CD4-positive, alpha-beta memory T cell (primary cell): ENCODE measurements around the gene CMTM1. TPM values are rescaled to one million over a fixed set of nuclear protein-coding genes. Genes with fewer than 3 reads are reported as not detected.

Experiments
- CTCF ChIA-PET: fragments of 350-600 bp; sonication (Branson Sonifier 250); formaldehyde crosslinking; loops from one replicate; lab custom pipeline; 2021; ENCODE audit warnings: inconsistent platforms; ENCODE audit not compliant: partially characterized antibody; lab: Charles Lee
- POLR2A ChIA-PET: fragments of 350-600 bp; sonication (Branson Sonifier 250); formaldehyde crosslinking; loops from one replicate; lab custom pipeline; 2021; ENCODE audit not compliant: partially characterized antibody; lab: Charles Lee
- DNase-seq, 5 donors: peaks; one replicate each; pipeline versions ENCODE4 v3.0.0 to v3.0.0-alpha.2; 2020 to 2022; ENCODE audit warnings: mixed read lengths in 1 of 5
- H3K27ac ChIP-seq: one replicate; pipeline ENCODE4 v1.7.0; 2013; ENCODE audit warnings: low read depth, low read length
- H3K27me3 ChIP-seq: 2 replicates; pipeline ENCODE4 v1.7.0; 2013; ENCODE audit warnings: mild to moderate bottlenecking, low read length, moderate library complexity; ENCODE audit not compliant: insufficient read depth
- H3K36me3 ChIP-seq: 2 replicates; pipeline ENCODE4 v1.7.0; 2013; ENCODE audit warnings: mild to moderate bottlenecking, low read length, moderate library complexity; ENCODE audit not compliant: insufficient read depth
- H3K4me1 ChIP-seq: 2 replicates; pipeline ENCODE4 v1.7.0; 2013; ENCODE audit warnings: mild to moderate bottlenecking, low read length, moderate library complexity; ENCODE audit not compliant: insufficient read depth
- H3K4me3 ChIP-seq, 2 donors: one replicate each; pipeline ENCODE4 v1.7.0; 2013; ENCODE audit warnings: low read length in 2 of 2, mild to moderate bottlenecking in 1 of 2
- H3K9me3 ChIP-seq, 2 donors: one replicate each; pipeline ENCODE4 v1.7.0; 2013; ENCODE audit warnings: low read length in 2 of 2, control low read depth in 1 of 2; ENCODE audit not compliant: control insufficient read depth in 1 of 2
- H3K27ac Mint-ChIP-seq, 7 donors: one replicate each; pipeline ENCODE4 v1.8.0; 2020 to 2021; ENCODE audit warnings: mixed read lengths in 7 of 7, mild to moderate bottlenecking in 6 of 7, inconsistent platforms in 3 of 7, moderate library complexity in 3 of 7
- H3K27me3 Mint-ChIP-seq, 2 donors: one replicate each; pipeline ENCODE4 v1.8.0; 2020 to 2021; ENCODE audit warnings: mixed read lengths in 2 of 2
- H3K36me3 Mint-ChIP-seq, 2 donors: one replicate each; pipeline ENCODE4 v1.8.0; 2020 to 2021; ENCODE audit warnings: mixed read lengths in 2 of 2, inconsistent platforms in 1 of 2, mild to moderate bottlenecking in 1 of 2
- H3K4me1 Mint-ChIP-seq, 4 donors: one replicate each; pipeline ENCODE4 v1.8.0; 2020 to 2021; ENCODE audit warnings: mixed read lengths in 4 of 4, mild to moderate bottlenecking in 1 of 4
- H3K4me3 Mint-ChIP-seq, 8 donors: one replicate each; pipeline ENCODE4 v1.8.0; 2020 to 2021; ENCODE audit warnings: mixed read lengths in 8 of 8, mild to moderate bottlenecking in 7 of 8, moderate library complexity in 6 of 8, inconsistent platforms in 3 of 8
- H3K9me3 Mint-ChIP-seq, 8 donors: one replicate each; pipeline ENCODE4 v1.8.0; 2020 to 2021; ENCODE audit warnings: mixed read lengths in 8 of 8, mild to moderate bottlenecking in 5 of 8, inconsistent platforms in 3 of 8, moderate library complexity in 1 of 8
- intact Hi-C: fragments of 100-400 bp; cut with micrococcal nuclease; formaldehyde crosslinking; loops from one replicate; pipeline ENCODE4 v1.15.1; 2023
- polyA plus RNA-seq, 2 donors: library from polyadenylated mRNA; unstranded; fragments of 300-500 nt; fragmentation: Illumina TruSeq; gene quantifications; one replicate each; pipeline ENCODE4 v1.2.3, GENCODE V29; 2021
- total RNA-seq, 2 experiments: library from RNA; stranded (reverse); gene quantifications; one replicate each; pipeline ENCODE4 v1.2.3, GENCODE V29; 2021

The CMTM1 gene
- total and polyA plus RNA-seq, 4 experiments from 2014 or later: 0.80 to 13.4 (median 6.9) TPM

DNA sequence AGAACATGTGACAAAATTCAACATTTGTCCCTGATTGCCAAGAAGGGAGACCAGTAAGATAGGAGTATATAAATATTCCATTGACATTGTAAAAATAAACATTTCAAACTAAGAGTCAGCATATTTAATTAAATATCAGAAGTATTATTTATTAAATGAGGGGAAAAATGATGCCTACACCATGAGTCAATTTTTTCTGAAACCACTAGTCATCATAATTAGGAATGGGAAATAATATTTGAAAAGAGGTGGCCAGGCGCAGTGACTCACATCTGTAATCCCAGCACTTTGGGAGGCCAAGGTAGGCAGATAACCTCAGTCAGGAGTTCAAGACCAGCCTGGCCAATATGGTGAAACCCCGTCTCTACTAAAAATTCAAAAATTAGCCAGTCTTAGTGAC, 2.1 kb downstream of the CMTM1 start:
- ChIA-PET POLR2A (no interaction called here), CTCF (interaction anchor here (0.9 kb wide), 1 partner anchor 21 kb away, joined by 3 read pairs; no protein-coding TSS in a partner anchor)
- Histone ChIP-seq H3K27ac (no peak overlapping the region), H3K4me1 (peaks cover 13% of the 10 kb centered on the region), H3K36me3 (peaks cover 23% of the 10 kb centered on the region), H3K27me3 (no peaks in the 10 kb centered on the region), H3K4me3 (no peak overlapping the region), H3K9me3 (no peaks in the 10 kb centered on the region)
- Mint-ChIP-seq H3K4me1 (peaks cover 8 to 31% (median 16%) of the 10 kb centered on the region in 4 donors), H3K4me3 (no peak overlapping the region), H3K9me3 (no peaks in the 10 kb centered on the region), H3K27ac (no peak overlapping the region), H3K27me3 (no peaks in the 10 kb centered on the region), H3K36me3 (peaks cover 32 to 37% of the 10 kb centered on the region in 2 donors)
- intact Hi-C loops: no loop called here
- DNase-seq: no peak

DNA sequence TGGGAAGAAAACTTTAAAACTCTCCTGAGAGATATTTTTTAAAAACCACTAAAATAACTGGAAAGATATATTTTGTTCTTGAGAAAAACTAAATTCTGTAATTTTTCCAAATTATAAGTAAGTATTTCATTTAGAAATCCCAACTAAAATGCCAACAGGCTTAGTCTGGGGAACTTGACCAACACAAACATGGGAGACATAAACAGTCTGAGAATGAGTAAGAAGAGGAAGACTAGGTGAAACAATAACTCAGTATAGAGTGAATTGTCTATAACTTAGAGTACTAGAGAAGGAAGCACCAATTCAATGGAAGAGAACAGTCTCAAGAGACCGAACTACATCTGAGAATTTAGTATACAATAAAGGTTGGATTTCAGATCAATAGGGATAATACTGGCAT, 2.9 kb downstream of the CMTM1 start:
- intact Hi-C loops: no loop called here
- Histone ChIP-seq H3K36me3 (peaks cover 19% of the 10 kb centered on the region), H3K4me3 (no peak overlapping the region), H3K27me3 (no peaks in the 10 kb centered on the region), H3K27ac (no peak overlapping the region), H3K4me1 (peaks cover 6% of the 10 kb centered on the region), H3K9me3 (no peaks in the 10 kb centered on the region)
- Mint-ChIP-seq H3K9me3 (no peaks in the 10 kb centered on the region), H3K4me1 (peaks cover 2 to 23% (median 10%) of the 10 kb centered on the region in 4 donors), H3K27ac (peak overlapping the region in 2 of 7 donors; percentile 1 to 16), H3K4me3 (no peak overlapping the region), H3K36me3 (peaks cover 31 to 32% of the 10 kb centered on the region in 2 donors), H3K27me3 (no peaks in the 10 kb centered on the region)
- ChIA-PET POLR2A (interaction anchor here (1.0 kb wide), 1 partner anchor 21 kb away, joined by 3 read pairs; no protein-coding TSS in a partner anchor), CTCF (interaction anchor here (0.9 to 1.2 kb wide), 4 partner anchors 13 to 261 kb away, joined by 3 read pairs; partner anchors contain the start of gene NAE1)
- no peak for DNase-seq

DNA sequence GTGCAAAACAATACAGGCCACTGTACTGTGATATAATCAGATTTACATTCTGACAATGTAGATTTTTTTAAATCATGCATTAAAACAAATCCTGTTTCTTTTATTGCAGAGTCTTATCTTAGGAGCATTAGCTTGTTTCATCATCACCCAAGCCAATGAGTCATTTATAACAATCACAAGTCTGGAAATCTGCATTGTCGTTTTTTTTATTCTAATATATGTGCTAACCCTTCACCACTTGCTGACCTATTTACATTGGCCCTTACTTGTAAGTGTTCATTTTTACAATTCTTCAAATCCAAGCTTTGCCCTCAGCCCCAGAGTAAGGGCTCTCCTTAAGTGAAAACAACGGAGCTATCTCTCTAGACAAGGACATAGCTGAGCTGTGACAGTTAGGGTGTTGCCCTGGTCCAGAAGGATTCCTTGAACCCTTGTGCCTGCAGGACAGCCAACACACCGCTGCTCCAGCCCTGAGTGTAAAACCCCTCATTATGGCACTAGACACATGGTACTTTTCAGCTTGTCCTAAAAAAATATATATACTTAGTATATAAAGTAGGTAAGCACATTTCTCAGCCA, 3.7 kb downstream of the CMTM1 start:
- H3K27me3 ChIP-seq: no peaks in the 10 kb centered on the region
- peaks cover 14% of the 10 kb centered on the region for H3K36me3 ChIP-seq
- H3K4me3 ChIP-seq: no peak overlapping the region
- H3K4me1 ChIP-seq: peaks cover 2% of the 10 kb centered on the region
- Mint-ChIP-seq H3K9me3 (no peaks in the 10 kb centered on the region), H3K4me1 (peaks cover under 1 to 20% (median 10%) of the 10 kb centered on the region in 4 donors), H3K4me3 (no peak overlapping the region), H3K27me3 (no peaks in the 10 kb centered on the region), H3K27ac (peak overlapping the region in 2 of 7 donors; percentile 16 to 46), H3K36me3 (peaks cover 27 to 29% of the 10 kb centered on the region in 2 donors)
- H3K27ac ChIP-seq: no peak overlapping the region
- ChIA-PET POLR2A (interaction anchor here (1.0 kb wide), 1 partner anchor 20 kb away, joined by 3 read pairs; no protein-coding TSS in a partner anchor), CTCF (interaction anchor here (1.0 to 4.1 kb wide), 7 partner anchors 7 to 261 kb away, joined by 3 to 21 read pairs (median 3); partner anchors contain the start of genes CMTM2 and NAE1)
- H3K9me3 ChIP-seq: no peaks in the 10 kb centered on the region
- intact Hi-C loops: no loop called here
- DNase-seq: no peak

DNA sequence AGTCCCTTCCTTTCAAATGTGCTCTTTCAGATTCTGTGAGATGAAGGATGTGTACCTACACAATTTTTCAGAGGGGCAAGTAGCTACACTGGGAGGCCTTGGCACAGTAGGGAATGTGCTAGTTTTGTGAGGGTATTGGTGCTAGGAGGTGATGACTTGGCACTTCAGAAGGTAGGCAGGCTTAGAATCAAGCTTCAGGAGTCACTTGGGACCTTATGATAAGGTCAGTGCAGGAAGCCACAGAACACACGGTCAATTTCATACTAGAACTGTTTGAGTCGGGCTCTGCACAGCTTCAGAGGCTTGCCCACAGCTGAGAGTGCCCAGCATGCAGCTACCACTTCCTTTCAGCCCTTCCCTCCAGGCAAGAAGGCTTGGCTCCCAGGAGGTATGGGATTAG, 6.1 kb downstream of the CMTM1 start:
- H3K9me3 ChIP-seq: no peaks in the 10 kb centered on the region
- intact Hi-C loops: loop anchor here (2.0 kb wide), 1 partner anchor 20 kb away; the partner anchor contains the start of gene CKLF
- Mint-ChIP-seq H3K36me3 (peaks cover 7 to 10% of the 10 kb centered on the region in 2 donors), H3K4me1 (peaks cover 0 to 14% (median 10%) of the 10 kb centered on the region in 4 donors), H3K27me3 (peaks cover 0 to 1% of the 10 kb centered on the region in 2 donors), H3K9me3 (no peaks in the 10 kb centered on the region), H3K4me3 (no peak overlapping the region), H3K27ac (peak overlapping the region; percentile 5 to 86 (median 68))
- H3K4me1 ChIP-seq: no peaks in the 10 kb centered on the region
- CTCF ChIA-PET: interaction anchor here (1.8 to 4.1 kb wide), 3 partner anchors 9 to 18 kb away, joined by 4 to 21 read pairs (median 5); no protein-coding TSS in a partner anchor
- no peak overlapping the region for H3K4me3 ChIP-seq
- no peaks in the 10 kb centered on the region for H3K27me3 ChIP-seq
- no peak for DNase-seq
- no peaks in the 10 kb centered on the region for H3K36me3 ChIP-seq
- no peak overlapping the region for H3K27ac ChIP-seq
- POLR2A ChIA-PET: interaction anchor here (1.3 to 1.4 kb wide), 3 partner anchors 19 to 51 kb away, joined by 3 to 5 read pairs (median 4); partner anchors contain the start of gene CKLF

DNA sequence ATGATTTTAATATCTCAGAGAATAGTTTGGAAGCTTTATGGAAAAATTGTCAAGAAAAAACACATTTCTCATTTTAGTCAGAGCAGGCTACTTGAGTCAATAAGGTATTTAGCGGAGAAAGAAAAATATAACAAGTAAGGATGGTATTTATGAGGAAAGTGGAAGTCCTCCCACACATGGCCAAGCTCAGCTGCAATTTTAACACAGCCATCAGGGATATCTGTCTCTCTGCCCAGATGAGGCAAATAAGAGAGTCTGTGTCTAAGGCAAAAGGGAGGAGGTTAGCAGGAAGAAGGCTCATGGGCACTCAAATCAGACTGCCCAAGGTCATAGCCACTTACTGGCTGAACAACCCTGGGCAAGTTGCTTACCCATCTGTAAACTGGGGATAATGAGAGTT, 7.8 kb downstream of the CMTM1 start:
- intact Hi-C loops: no loop called here
- Histone ChIP-seq H3K9me3 (no peaks in the 10 kb centered on the region), H3K27me3 (peaks cover 3% of the 10 kb centered on the region), H3K27ac (no peak overlapping the region), H3K4me3 (no peak overlapping the region), H3K36me3 (no peaks in the 10 kb centered on the region), H3K4me1 (no peaks in the 10 kb centered on the region)
- ChIA-PET CTCF (interaction anchor here (1.0 to 4.1 kb wide), 5 partner anchors 11 to 169 kb away, joined by 3 to 21 read pairs (median 4); no protein-coding TSS in a partner anchor), POLR2A (interaction anchor here (1.0 to 1.6 kb wide), 4 partner anchors 9 to 61 kb away, joined by 3 to 4 read pairs (median 4); partner anchors contain the start of gene CKLF)
- peak overlapping the region in 2 of 7 donors; percentile 17 to 19 for H3K27ac Mint-ChIP-seq
- H3K36me3 Mint-ChIP-seq: peaks cover 0 to 3% of the 10 kb centered on the region in 2 donors
- no peak for DNase-seq
- H3K27me3 Mint-ChIP-seq: peaks cover 0 to 4% of the 10 kb centered on the region in 2 donors
- H3K4me1 Mint-ChIP-seq: peaks cover 4 to 22% (median 13%) of the 10 kb centered on the region in 4 donors
- H3K9me3 Mint-ChIP-seq: no peaks in the 10 kb centered on the region
- H3K4me3 Mint-ChIP-seq: no peak overlapping the region

DNA sequence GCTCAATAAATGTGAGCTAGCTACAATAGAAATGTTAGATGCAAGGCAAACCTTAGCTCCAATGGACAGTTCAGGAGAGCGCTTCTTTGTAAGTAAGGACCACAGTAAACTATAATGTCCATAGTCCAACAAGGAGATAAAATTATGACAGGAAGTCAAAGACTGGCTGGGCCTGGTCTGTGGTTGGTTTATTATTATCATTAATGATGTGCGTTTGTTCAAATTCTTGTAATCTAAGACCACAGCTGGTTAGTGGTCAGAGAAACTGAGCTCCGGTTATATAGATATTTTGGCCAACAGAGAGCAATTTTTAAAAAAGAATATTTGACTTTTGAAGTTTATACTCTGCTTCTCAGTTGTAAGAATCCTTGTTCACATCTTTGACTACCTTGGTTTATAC, 8.3 kb downstream of the CMTM1 start:
- Histone ChIP-seq H3K9me3 (no peaks in the 10 kb centered on the region), H3K27ac (no peak overlapping the region), H3K4me1 (peaks cover 3% of the 10 kb centered on the region), H3K27me3 (peaks cover 3% of the 10 kb centered on the region), H3K36me3 (no peaks in the 10 kb centered on the region), H3K4me3 (no peak overlapping the region)
- Mint-ChIP-seq H3K27me3 (peaks cover 0 to 4% of the 10 kb centered on the region in 2 donors), H3K36me3 (peaks cover 0 to 3% of the 10 kb centered on the region in 2 donors), H3K27ac (peak overlapping the region in 1 of 7 donors; percentile 80), H3K9me3 (no peaks in the 10 kb centered on the region), H3K4me1 (peaks cover 4 to 25% (median 14%) of the 10 kb centered on the region in 4 donors), H3K4me3 (no peak overlapping the region)
- intact Hi-C loops: no loop called here
- ChIA-PET POLR2A (interaction anchor here (1.0 to 1.6 kb wide), 4 partner anchors 9 to 62 kb away, joined by 3 to 4 read pairs (median 4); partner anchors contain the start of gene CKLF), CTCF (interaction anchor here (1.0 to 3.1 kb wide), 4 partner anchors 11 to 95 kb away, joined by 3 to 20 read pairs (median 4); no protein-coding TSS in a partner anchor)
- DNase-seq: no peak

DNA sequence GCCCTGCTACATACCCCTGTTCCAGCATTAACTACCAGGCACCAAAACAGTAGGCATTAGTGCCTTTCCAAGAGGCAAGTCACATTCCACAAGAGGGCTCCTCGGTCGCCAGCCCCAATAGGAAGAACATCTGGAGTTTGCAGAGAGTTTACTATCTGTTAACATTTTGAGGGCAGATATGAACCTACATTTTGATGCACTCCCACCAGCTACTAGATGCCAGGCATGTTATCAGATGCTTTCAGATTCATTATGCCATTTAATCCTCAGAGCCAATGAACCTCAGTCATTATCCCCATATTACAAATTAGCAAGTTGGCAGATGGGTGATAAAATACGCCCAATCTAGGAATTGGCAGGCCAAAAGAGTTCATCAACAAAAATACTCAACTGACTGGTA, 8.8 kb downstream of the CMTM1 start:
- Histone ChIP-seq H3K27me3 (peaks cover 3% of the 10 kb centered on the region), H3K9me3 (no peaks in the 10 kb centered on the region), H3K4me3 (no peak overlapping the region), H3K36me3 (no peaks in the 10 kb centered on the region), H3K4me1 (peaks cover 5% of the 10 kb centered on the region), H3K27ac (no peak overlapping the region)
- H3K4me1 Mint-ChIP-seq: peaks cover 4 to 31% (median 16%) of the 10 kb centered on the region in 4 donors
- H3K27me3 Mint-ChIP-seq: peaks cover 2 to 4% of the 10 kb centered on the region in 2 donors
- DNase-seq: no peak
- CTCF ChIA-PET: interaction anchor here (0.9 to 3.1 kb wide), 5 partner anchors 10 to 96 kb away, joined by 3 to 20 read pairs (median 4); no protein-coding TSS in a partner anchor
- H3K9me3 Mint-ChIP-seq: no peaks in the 10 kb centered on the region
- no peak overlapping the region for H3K4me3 Mint-ChIP-seq
- POLR2A ChIA-PET: interaction anchor here (1.3 to 1.6 kb wide), 3 partner anchors 23 to 62 kb away, joined by 4 read pairs; partner anchors contain the start of gene CKLF
- intact Hi-C loops: no loop called here
- H3K27ac Mint-ChIP-seq: peak overlapping the region in 2 of 7 donors; percentile 9 to 80
- peaks cover 0 to under 1% of the 10 kb centered on the region in 2 donors for H3K36me3 Mint-ChIP-seq
